Natural killer cell (primary cell): Measurements from ENCODE around the gene IGF2. TPM values are rescaled to one million over a fixed set of nuclear protein-coding genes. Genes with fewer than 3 reads are reported as not detected.

Experiments used
- ATAC-seq, 3 donors: fragments of 150-1000 bp in 2 of 3; fragments of 200-7000 bp in 1 of 3; cut with Tn5 transposase; 1 replicate in 1 of 3; 2 replicates in 2 of 3; pipeline ENCODE4 v1.10.0; 2021; ENCODE audit warnings: mild to moderate bottlenecking in 2 of 3, moderate library complexity in 2 of 3
- DNase-seq, 2 donors: peaks; one replicate each; pipeline versions ENCODE4 v3.0.0 to v3.0.0-alpha.2; 2013 to 2021; ENCODE audit warnings: mixed read lengths in 1 of 2
- H3K27ac ChIP-seq: one replicate; pipeline ENCODE4 v1.5.1; 2013; ENCODE audit warnings: mild to moderate bottlenecking, low read length
- H3K27me3 ChIP-seq: one replicate; pipeline ENCODE4 v1.6.1; 2013; ENCODE audit warnings: low read length; ENCODE audit not compliant: control insufficient read depth, insufficient read depth
- H3K36me3 ChIP-seq: one replicate; pipeline ENCODE4 v1.6.1; 2013; ENCODE audit warnings: low read length; ENCODE audit not compliant: control insufficient read depth, insufficient read depth
- H3K4me1 ChIP-seq: one replicate; pipeline ENCODE4 v1.6.1; 2013; ENCODE audit warnings: low read length; ENCODE audit not compliant: control insufficient read depth, insufficient read depth
- H3K4me3 ChIP-seq: one replicate; pipeline ENCODE4 v1.5.1; 2013; ENCODE audit warnings: low read length
- H3K9me3 ChIP-seq: one replicate; pipeline ENCODE4 v1.6.1; 2013; ENCODE audit warnings: low read length; ENCODE audit not compliant: control insufficient read depth, insufficient read depth
- H3K27ac Mint-ChIP-seq, 2 donors: one replicate each; pipeline ENCODE4 v1.8.0; 2022; ENCODE audit warnings: mild to moderate bottlenecking in 2 of 2, mixed read lengths in 2 of 2, moderate library complexity in 1 of 2
- H3K27me3 Mint-ChIP-seq, 2 donors: one replicate each; pipeline ENCODE4 v1.8.0; 2022; ENCODE audit warnings: low read depth in 2 of 2, mixed read lengths in 2 of 2
- H3K36me3 Mint-ChIP-seq: one replicate; pipeline ENCODE4 v1.8.0; 2022; ENCODE audit warnings: mixed read lengths
- H3K4me1 Mint-ChIP-seq, 2 donors: one replicate each; pipeline ENCODE4 v1.8.0; 2022; ENCODE audit warnings: mixed read lengths in 2 of 2
- H3K4me3 Mint-ChIP-seq: one replicate; pipeline ENCODE4 v1.8.0; 2022; ENCODE audit warnings: mild to moderate bottlenecking, moderate library complexity, mixed read lengths
- H3K9me3 Mint-ChIP-seq, 2 donors: one replicate each; pipeline ENCODE4 v1.8.0; 2022; ENCODE audit warnings: mixed read lengths in 2 of 2
- CTCF ChIP-seq: fragments of 200-600 bp; IDR thresholded peaks from one replicate; pipeline ENCODE4 v1.8.0; 2022; ENCODE audit warnings: antibody characterized with exemption
- WGBS: methylation state at CpG from one replicate; pipeline ENCODE4 v1.1.7; 2013; ENCODE audit warnings: missing lambda C conversion rate; ENCODE audit not compliant: insufficient coverage; 5-methylcytosine and 5-hydroxymethylcytosine counted together
- intact Hi-C: fragments of 100-400 bp; cut with micrococcal nuclease; formaldehyde crosslinking; loops from one replicate; pipeline ENCODE4 v1.14.2; 2022
- total RNA-seq, 4 donors: library from RNA; stranded (reverse); fragments of 120-200 nt in 1 of 4; gene quantifications; one replicate each; pipeline versions ENCODE4 v1.2.3 to v1.2.4, GENCODE V29; 2013 to 2022

Gene IGF2
- total RNA-seq, 3 donors from 2014 or later (not counting 1 experiment from before 2014, with no cell fraction given) = not detected

GRCh38 chr11:2130881-2131352, 8.3 kb downstream of the IGF2 start:
- ATAC-seq = no peak

GRCh38 chr11:2129699-2130366, 9.4 kb downstream of the IGF2 start:
- Mint-ChIP-seq H3K4me3 (no peak overlapping the region), H3K9me3 (peaks cover 0 to 3% of the 10 kb centered on the region in 2 donors), H3K27ac (no peak overlapping the region), H3K27me3 (peaks cover 8 to 30% of the 10 kb centered on the region in 2 donors), H3K4me1 (no peaks in the 10 kb centered on the region), H3K36me3 (no peaks in the 10 kb centered on the region)
- H3K27me3 ChIP-seq = no peaks in the 10 kb centered on the region
- DNase-seq = no peak
- H3K4me3 ChIP-seq = no peak overlapping the region
- no peak for ATAC-seq
- intact Hi-C loops = no loop called here
- TF ChIP-seq CTCF = no peak
- H3K36me3 ChIP-seq = peaks cover 9% of the 10 kb centered on the region
- WGBS = 90% methylated on average over 24 of the region's 25 CpGs
- no peaks in the 10 kb centered on the region for H3K4me1 ChIP-seq
- no peak overlapping the region for H3K27ac ChIP-seq
- H3K9me3 ChIP-seq = no peaks in the 10 kb centered on the region

More at GRCh38 chr11:2130881-2131352, 8.3 kb downstream of the IGF2 start:
- H3K4me1 ChIP-seq = no peaks in the 10 kb centered on the region
- DNase-seq = no peak
- no peaks in the 10 kb centered on the region for H3K36me3 Mint-ChIP-seq
- H3K27me3 Mint-ChIP-seq = peaks cover 18 to 32% of the 10 kb centered on the region in 2 donors
- peaks cover 9% of the 10 kb centered on the region for H3K36me3 ChIP-seq
- no peak overlapping the region for H3K27ac Mint-ChIP-seq
- H3K9me3 Mint-ChIP-seq = peaks cover 0 to 1% of the 10 kb centered on the region in 2 donors
- H3K27ac ChIP-seq = no peak overlapping the region
- no peaks in the 10 kb centered on the region for H3K4me1 Mint-ChIP-seq
- H3K27me3 ChIP-seq = peaks cover 2% of the 10 kb centered on the region
- intact Hi-C loops = no loop called here
- H3K9me3 ChIP-seq = no peaks in the 10 kb centered on the region
- H3K4me3 ChIP-seq = no peak overlapping the region
- no peak overlapping the region for H3K4me3 Mint-ChIP-seq
- TF ChIP-seq CTCF = no peak
- WGBS = 93% methylated on average over 16 of the region's 18 CpGs

- no peak for DNase-seq
- peaks cover 0 to 5% of the 10 kb centered on the region in 2 donors for H3K9me3 Mint-ChIP-seq
- Histone ChIP-seq H3K36me3 (peaks cover 9% of the 10 kb centered on the region), H3K27me3 (no peaks in the 10 kb centered on the region), H3K9me3 (no peaks in the 10 kb centered on the region), H3K27ac (no peak overlapping the region), H3K4me1 (no peaks in the 10 kb centered on the region), H3K4me3 (no peak overlapping the region)
- ATAC-seq = no peak
- H3K4me3 Mint-ChIP-seq = no peak overlapping the region
- H3K36me3 Mint-ChIP-seq = no peaks in the 10 kb centered on the region
- intact Hi-C loops = no loop called here
- H3K4me1 Mint-ChIP-seq = no peaks in the 10 kb centered on the region
- no peak overlapping the region for H3K27ac Mint-ChIP-seq
- peaks cover 8 to 34% of the 10 kb centered on the region in 2 donors for H3K27me3 Mint-ChIP-seq
- no peak for TF ChIP-seq CTCF
- WGBS = 91% methylated on average over 17 of the region's 17 CpGs
Measured at GRCh38 chr11:2129308-2129698, 9.9 kb downstream of the IGF2 start.
